ENCODE results near the gene PDE6B. TPM values are rescaled to one million over a fixed set of nuclear protein-coding genes. Genes with fewer than 3 reads are reported as not detected.

The PDE6B gene
- total RNA-seq, 1 experiment from 2014 or later = not detected

DNA sequence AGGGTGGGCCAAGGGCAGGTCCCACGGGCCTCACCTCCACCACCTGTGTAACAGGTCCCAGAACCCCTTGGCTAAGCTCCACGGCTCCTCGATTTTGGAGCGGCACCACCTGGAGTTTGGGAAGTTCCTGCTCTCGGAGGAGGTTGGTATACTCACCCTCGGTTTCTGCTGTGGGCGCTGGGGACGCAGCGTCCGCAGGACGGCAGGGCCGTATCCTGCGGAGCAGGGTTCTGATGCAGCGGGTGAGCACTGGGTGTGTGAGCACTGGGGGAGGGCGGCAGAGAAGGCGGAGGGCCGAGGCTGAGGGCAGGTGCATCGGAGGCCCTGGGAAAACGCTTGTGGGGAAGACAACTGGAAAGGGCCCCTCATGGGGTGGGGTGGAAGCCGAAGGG lies 37.7 kb downstream of the PDE6B start:
- Histone ChIP-seq H3K4me3 (ENCODE audit: low read depth, low read length) (no peak overlapping the region), H3K9me3 (no peaks in the 10 kb centered on the region; the same call in 1 of the 2 replicates), H3K27me3 (replicated peaks; ENCODE audit: control insufficient read depth, insufficient read depth, low read length) (no peaks in the 10 kb centered on the region), H3K36me3 (ENCODE audit: control insufficient read depth, insufficient read depth, low read length) (no peaks in the 10 kb centered on the region), H3K4me1 (no peaks in the 10 kb centered on the region)
- H3K36me3 Mint-ChIP-seq (ENCODE audit: insufficient read depth, unreplicated experiment) = no peaks in the 10 kb centered on the region
- H3K27ac Mint-ChIP-seq (ENCODE audit: unreplicated experiment) = no peak overlapping the region
- H3K4me1 Mint-ChIP-seq (ENCODE audit: low read depth, unreplicated experiment) = no peaks in the 10 kb centered on the region
- peaks cover 12% of the 10 kb centered on the region for H3K9me3 Mint-ChIP-seq (ENCODE audit: unreplicated experiment)
- POLR2A ChIA-PET = no interaction called here
- no peak for DNase-seq
- no peak overlapping the region for H3K4me3 Mint-ChIP-seq (ENCODE audit: unreplicated experiment)
- CTCF ChIA-PET = no interaction called here
- H3K27me3 Mint-ChIP-seq (ENCODE audit: insufficient read depth, unreplicated experiment) = no peaks in the 10 kb centered on the region
- BruUV-seq (replicated peaks) = no TSS peak
- intact Hi-C loops (cut with micrococcal nuclease; ENCODE audit: unreplicated experiment) = no loop called here
- TF ChIP-seq, protein P1, sequence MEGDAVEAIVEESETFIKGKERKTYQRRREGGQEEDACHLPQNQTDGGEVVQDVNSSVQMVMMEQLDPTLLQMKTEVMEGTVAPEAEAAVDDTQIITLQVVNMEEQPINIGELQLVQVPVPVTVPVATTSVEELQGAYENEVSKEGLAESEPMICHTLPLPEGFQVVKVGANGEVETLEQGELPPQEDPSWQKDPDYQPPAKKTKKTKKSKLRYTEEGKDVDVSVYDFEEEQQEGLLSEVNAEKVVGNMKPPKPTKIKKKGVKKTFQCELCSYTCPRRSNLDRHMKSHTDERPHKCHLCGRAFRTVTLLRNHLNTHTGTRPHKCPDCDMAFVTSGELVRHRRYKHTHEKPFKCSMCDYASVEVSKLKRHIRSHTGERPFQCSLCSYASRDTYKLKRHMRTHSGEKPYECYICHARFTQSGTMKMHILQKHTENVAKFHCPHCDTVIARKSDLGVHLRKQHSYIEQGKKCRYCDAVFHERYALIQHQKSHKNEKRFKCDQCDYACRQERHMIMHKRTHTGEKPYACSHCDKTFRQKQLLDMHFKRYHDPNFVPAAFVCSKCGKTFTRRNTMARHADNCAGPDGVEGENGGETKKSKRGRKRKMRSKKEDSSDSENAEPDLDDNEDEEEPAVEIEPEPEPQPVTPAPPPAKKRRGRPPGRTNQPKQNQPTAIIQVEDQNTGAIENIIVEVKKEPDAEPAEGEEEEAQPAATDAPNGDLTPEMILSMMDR (IDR thresholded peaks at IDR 0.05; ENCODE audit: insufficient read depth in 1 of 2, low read depth in 1 of 2, low read length in 1 of 2, severe bottlenecking in 1 of 2, unreplicated experiment in 1 of 2) = no peak

DNA sequence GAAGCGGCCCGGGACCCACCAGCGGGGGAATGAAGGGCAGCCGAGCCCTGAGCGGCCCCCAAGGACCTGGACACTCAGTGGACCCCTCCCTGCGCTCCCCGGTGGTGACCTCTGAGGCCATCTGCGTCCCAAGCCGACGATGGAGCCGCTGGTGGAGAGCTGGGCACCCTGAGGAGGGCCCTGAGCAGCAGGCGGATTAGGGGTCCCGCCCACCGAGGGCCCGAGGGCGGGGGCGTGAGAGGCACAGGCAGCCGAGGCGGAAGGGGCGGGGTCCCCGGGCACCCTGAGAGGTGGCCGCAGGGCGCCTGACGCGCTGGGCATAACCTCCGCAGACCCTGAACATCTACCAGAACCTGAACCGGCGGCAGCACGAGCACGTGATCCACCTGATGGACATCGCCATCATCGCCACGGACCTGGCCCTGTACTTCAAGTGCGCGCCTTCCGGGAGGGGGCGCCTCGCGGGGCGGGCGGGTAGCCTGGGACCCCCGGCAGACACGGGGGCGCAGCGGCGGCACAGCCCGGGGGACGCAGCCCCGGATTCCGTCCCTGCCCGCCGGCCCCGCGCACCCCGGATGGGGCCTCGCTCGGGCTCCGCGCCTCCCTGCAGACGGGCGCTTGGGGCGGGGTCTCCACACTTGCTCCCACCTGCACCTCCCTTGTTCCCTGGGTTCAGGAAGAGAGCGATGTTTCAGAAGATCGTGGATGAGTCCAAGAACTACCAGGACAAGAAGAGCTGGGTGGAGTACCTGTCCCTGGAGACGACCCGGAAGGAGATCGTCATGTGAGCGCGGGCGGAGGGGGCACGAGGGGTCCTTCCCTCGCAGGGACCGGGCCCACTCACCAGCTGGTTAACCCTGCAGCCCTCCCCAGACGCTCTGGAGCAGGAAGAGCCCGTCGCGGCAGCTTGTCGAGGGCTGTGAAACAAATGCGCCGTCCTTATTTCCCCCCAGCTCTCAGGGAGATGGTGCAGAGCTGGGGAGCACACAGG lies 38.4 kb downstream of the PDE6B start:
- H3K27me3 ChIP-seq (replicated peaks; ENCODE audit: control insufficient read depth, insufficient read depth, low read length) = no peaks in the 10 kb centered on the region
- no peak overlapping the region for H3K4me3 ChIP-seq (ENCODE audit: low read depth, low read length)
- H3K4me1 Mint-ChIP-seq (ENCODE audit: low read depth, unreplicated experiment) = no peaks in the 10 kb centered on the region
- H3K4me1 ChIP-seq = no peaks in the 10 kb centered on the region
- no peaks in the 10 kb centered on the region; the same call in 1 of the 2 replicates for H3K9me3 ChIP-seq
- H3K9me3 Mint-ChIP-seq (ENCODE audit: unreplicated experiment) = peaks cover 12% of the 10 kb centered on the region
- BruUV-seq (replicated peaks) = no TSS peak
- H3K4me3 Mint-ChIP-seq (ENCODE audit: unreplicated experiment) = no peak overlapping the region
- ChIA-PET CTCF (no interaction called here), POLR2A (no interaction called here)
- no peaks in the 10 kb centered on the region for H3K36me3 Mint-ChIP-seq (ENCODE audit: insufficient read depth, unreplicated experiment)
- intact Hi-C loops (cut with micrococcal nuclease; ENCODE audit: unreplicated experiment) = no loop called here
- H3K27ac Mint-ChIP-seq (ENCODE audit: unreplicated experiment) = no peak overlapping the region
- no peak for DNase-seq
- no peaks in the 10 kb centered on the region for H3K36me3 ChIP-seq (ENCODE audit: control insufficient read depth, insufficient read depth, low read length)
- TF ChIP-seq, protein P1 (IDR thresholded peaks at IDR 0.05; ENCODE audit: insufficient read depth in 1 of 2, low read depth in 1 of 2, low read length in 1 of 2, severe bottlenecking in 1 of 2, unreplicated experiment in 1 of 2) = no peak
- H3K27me3 Mint-ChIP-seq (ENCODE audit: insufficient read depth, unreplicated experiment) = no peaks in the 10 kb centered on the region

DNA sequence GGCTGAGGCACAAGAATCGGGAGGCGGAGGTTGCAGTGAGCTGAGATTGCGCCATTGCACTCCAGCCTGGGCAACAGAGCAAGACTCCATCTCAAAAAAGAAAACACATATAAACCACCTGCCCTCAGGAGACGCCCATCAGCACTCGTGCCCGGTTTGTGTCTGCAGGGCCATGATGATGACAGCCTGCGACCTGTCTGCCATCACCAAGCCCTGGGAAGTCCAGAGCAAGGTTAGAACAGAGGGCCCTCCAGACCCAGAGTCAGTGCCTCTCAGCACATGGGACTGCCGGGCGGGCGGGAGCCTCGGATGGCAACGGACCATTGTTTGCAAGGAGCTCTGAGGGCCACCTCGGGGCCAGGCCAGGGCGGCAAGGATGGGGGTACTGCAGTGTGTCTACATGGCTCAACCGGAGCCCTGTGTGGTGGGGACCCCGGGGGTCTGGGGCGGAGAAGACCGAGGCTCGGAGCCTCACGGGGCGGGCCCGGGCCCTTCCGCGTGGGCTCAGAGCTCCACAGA lies 39.4 kb downstream of the PDE6B start:
- TF ChIP-seq, protein P1 (IDR thresholded peaks at IDR 0.05; ENCODE audit: insufficient read depth in 1 of 2, low read depth in 1 of 2, low read length in 1 of 2, severe bottlenecking in 1 of 2, unreplicated experiment in 1 of 2) = no peak
- intact Hi-C loops (cut with micrococcal nuclease; ENCODE audit: unreplicated experiment) = no loop called here
- Mint-ChIP-seq H3K4me1 (ENCODE audit: low read depth, unreplicated experiment) (no peaks in the 10 kb centered on the region), H3K27me3 (ENCODE audit: insufficient read depth, unreplicated experiment) (no peaks in the 10 kb centered on the region), H3K27ac (ENCODE audit: unreplicated experiment) (no peak overlapping the region), H3K4me3 (ENCODE audit: unreplicated experiment) (no peak overlapping the region), H3K36me3 (ENCODE audit: insufficient read depth, unreplicated experiment) (no peaks in the 10 kb centered on the region), H3K9me3 (ENCODE audit: unreplicated experiment) (peaks cover 12% of the 10 kb centered on the region)
- H3K27me3 ChIP-seq (replicated peaks; ENCODE audit: control insufficient read depth, insufficient read depth, low read length) = no peaks in the 10 kb centered on the region
- H3K4me1 ChIP-seq = no peaks in the 10 kb centered on the region
- ChIA-PET CTCF (no interaction called here), POLR2A (no interaction called here)
- H3K4me3 ChIP-seq (ENCODE audit: low read depth, low read length) = no peak overlapping the region
- BruUV-seq (replicated peaks) = no TSS peak
- H3K9me3 ChIP-seq = no peaks in the 10 kb centered on the region
- DNase-seq = no peak
- no peaks in the 10 kb centered on the region for H3K36me3 ChIP-seq (ENCODE audit: control insufficient read depth, insufficient read depth, low read length)
